VCaP (cell line): Measurements from ENCODE around the gene SDC3.

Experiments used
- H3K27ac ChIP-seq: fragments of 450-650 bp; 2 replicates; pipeline ENCODE4 v1.5.1; 2017
- CTCF ChIP-seq: fragments of 450-650 bp; conservative IDR thresholded peaks from 2 replicates; pipeline ENCODE4 v1.5.1; 2017; ENCODE audit warnings: mild to moderate bottlenecking, moderate library complexity

Gene SDC3

GRCh38 chr1:30906631-30907441 lies 1.7 kb downstream of the SDC3 start:
- no peak for TF ChIP-seq CTCF
- H3K27ac ChIP-seq = no peak overlapping the region

- H3K27ac ChIP-seq = no peak overlapping the region
- TF ChIP-seq CTCF = no peak
Observed at GRCh38 chr1:30905916-30906620, 2.5 kb downstream of the SDC3 start.

- no peak overlapping the region for H3K27ac ChIP-seq
- TF ChIP-seq CTCF = no peak
Observed at GRCh38 chr1:30905403-30905802, 3.2 kb downstream of the SDC3 start.

- H3K27ac ChIP-seq = no peak overlapping the region
- no peak for TF ChIP-seq CTCF
Observed at GRCh38 chr1:30904962-30905335, 3.6 kb downstream of the SDC3 start.

GRCh38 chr1:30904191-30904961 lies 4.2 kb downstream of the SDC3 start:
- H3K27ac ChIP-seq = no peak overlapping the region
- no peak for TF ChIP-seq CTCF

GRCh38 chr1:30903343-30904034 lies 5.1 kb downstream of the SDC3 start:
- TF ChIP-seq CTCF = no peak
- no peak overlapping the region for H3K27ac ChIP-seq
